MV-4-11 (cell line): ENCODE data around the gene SLC35A3.

Source experiments
- DNase-seq: peaks from one replicate; lab custom pipeline; 2025; lab: John Stamatoyannopoulos, UW

SLC35A3 gene

GRCh38 chr1:100077531-100077930 lies 107.7 kb downstream of the SLC35A3 start:
- peak; percentile 37 for DNase-seq

DNA sequence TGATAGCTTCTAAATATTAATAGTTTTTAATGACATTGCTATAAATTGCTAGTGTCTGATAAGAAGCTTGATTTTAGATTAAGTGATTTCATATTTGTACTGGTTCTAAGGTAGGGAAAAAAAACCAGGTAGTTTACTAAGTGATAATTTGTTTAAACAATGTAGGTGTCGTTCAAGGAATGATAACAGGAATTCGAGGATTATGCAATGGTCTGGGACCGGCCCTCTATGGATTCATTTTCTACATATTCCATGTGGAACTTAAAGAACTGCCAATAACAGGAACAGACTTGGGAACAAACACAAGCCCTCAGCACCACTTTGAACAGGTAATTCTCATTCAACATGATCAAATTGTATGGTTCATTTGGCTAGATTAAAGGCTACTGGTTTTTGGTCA lies 110.5 kb downstream of the SLC35A3 start:
- no peak for DNase-seq
